ENCODE results near the gene HLX.

DNA sequence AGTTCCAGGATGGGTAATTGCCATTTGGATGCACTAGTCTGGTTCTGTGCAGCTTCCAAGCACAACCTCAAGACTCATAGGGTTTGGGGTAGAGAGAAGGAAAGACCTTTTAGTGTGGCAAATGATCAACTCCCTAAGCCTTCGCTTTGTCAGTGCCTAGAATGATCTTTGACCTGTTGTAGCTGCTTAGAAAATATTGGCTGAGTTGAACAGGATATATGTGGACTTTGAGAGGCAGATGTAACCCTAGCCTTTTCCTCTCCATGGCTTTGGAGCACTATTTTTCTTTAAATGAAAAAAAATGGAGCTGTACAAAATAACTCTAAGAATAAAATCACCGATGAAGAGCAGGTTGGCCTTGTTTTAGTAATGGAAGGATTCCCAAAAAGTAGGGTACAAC is 41.7 kb downstream of the HLX start:
- TF ChIP-seq, protein P1, sequence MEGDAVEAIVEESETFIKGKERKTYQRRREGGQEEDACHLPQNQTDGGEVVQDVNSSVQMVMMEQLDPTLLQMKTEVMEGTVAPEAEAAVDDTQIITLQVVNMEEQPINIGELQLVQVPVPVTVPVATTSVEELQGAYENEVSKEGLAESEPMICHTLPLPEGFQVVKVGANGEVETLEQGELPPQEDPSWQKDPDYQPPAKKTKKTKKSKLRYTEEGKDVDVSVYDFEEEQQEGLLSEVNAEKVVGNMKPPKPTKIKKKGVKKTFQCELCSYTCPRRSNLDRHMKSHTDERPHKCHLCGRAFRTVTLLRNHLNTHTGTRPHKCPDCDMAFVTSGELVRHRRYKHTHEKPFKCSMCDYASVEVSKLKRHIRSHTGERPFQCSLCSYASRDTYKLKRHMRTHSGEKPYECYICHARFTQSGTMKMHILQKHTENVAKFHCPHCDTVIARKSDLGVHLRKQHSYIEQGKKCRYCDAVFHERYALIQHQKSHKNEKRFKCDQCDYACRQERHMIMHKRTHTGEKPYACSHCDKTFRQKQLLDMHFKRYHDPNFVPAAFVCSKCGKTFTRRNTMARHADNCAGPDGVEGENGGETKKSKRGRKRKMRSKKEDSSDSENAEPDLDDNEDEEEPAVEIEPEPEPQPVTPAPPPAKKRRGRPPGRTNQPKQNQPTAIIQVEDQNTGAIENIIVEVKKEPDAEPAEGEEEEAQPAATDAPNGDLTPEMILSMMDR (IDR thresholded peaks at IDR 0.05): no peak
- TF ChIP-seq RFX5 (IDR thresholded peaks at IDR 0.05; ENCODE audit: low read length) (no peak), MXI1 (IDR thresholded peaks at IDR 0.05; ENCODE audit: low read depth, low read length) (no peak), POLR2AphosphoS5 (IDR thresholded peaks at IDR 0.05; ENCODE audit: low read depth, low read length) (no peak), USF2 (IDR thresholded peaks at IDR 0.05; ENCODE audit: borderline replicate concordance, low read depth, low read length) (no peak), EZH2phosphoT487 (IDR thresholded peaks at IDR 0.05; ENCODE audit: borderline replicate concordance, low read depth) (no peak)
- TF ChIP-seq, protein P2, sequence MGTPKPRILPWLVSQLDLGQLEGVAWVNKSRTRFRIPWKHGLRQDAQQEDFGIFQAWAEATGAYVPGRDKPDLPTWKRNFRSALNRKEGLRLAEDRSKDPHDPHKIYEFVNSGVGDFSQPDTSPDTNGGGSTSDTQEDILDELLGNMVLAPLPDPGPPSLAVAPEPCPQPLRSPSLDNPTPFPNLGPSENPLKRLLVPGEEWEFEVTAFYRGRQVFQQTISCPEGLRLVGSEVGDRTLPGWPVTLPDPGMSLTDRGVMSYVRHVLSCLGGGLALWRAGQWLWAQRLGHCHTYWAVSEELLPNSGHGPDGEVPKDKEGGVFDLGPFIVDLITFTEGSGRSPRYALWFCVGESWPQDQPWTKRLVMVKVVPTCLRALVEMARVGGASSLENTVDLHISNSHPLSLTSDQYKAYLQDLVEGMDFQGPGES (IDR thresholded peaks at IDR 0.05; ENCODE audit: low read depth, low read length): no peak

Measured in SK-N-SH (cell line).